ENCODE measurements around the gene ADAMTS8.

The ADAMTS8 gene

GRCh38 chr11:130405428-130405827, 23.0 kb downstream of the ADAMTS8 start:
- Histone ChIP-seq H3K9me2 (replicated peaks; ENCODE audit: insufficient read depth, low read length) (no peaks in the 10 kb centered on the region), H3K27ac (ENCODE audit: low read length) (no peak overlapping the region), H4K20me1 (ENCODE audit: insufficient read depth, low read length) (no peaks in the 10 kb centered on the region), H3K9me3 (replicated peaks; ENCODE audit: insufficient read depth, low read length) (no peaks in the 10 kb centered on the region), H2AFZ (ENCODE audit: low read length) (no peak overlapping the region), H3K27me3 (replicated peaks; ENCODE audit: insufficient read depth, low read length) (no peaks in the 10 kb centered on the region), H3F3A (ENCODE audit: insufficient read depth, low read length) (no peaks in the 10 kb centered on the region), H3K4me2 (ENCODE audit: low read depth, low read length) (no peak overlapping the region), H3K9ac (ENCODE audit: low read length) (no peak overlapping the region), H3K79me2 (ENCODE audit: low read length) (no peaks in the 10 kb centered on the region), H3K4me3 (ENCODE audit: low read length) (no peak overlapping the region), H3K36me3 (replicated peaks; ENCODE audit: insufficient read depth, low read length) (no peaks in the 10 kb centered on the region), H3K4me1 (ENCODE audit: low read length) (no peaks in the 10 kb centered on the region)
- TF ChIP-seq CTCF (IDR thresholded peaks at IDR 0.05; ENCODE audit: low read length) = no peak
- no peak for TF ChIP-seq EZH2 (optimal IDR thresholded peaks at IDR 0.05; ENCODE audit: low read depth, low read length)
- TF ChIP-seq EZH2phosphoT487 (IDR thresholded peaks at IDR 0.05; ENCODE audit: low read length) = no peak
- no peak for DNase-seq

- Histone ChIP-seq H4K20me1 (ENCODE audit: insufficient read depth, low read length) (no peaks in the 10 kb centered on the region), H3F3A (ENCODE audit: insufficient read depth, low read length) (no peaks in the 10 kb centered on the region), H3K9ac (ENCODE audit: low read length) (no peak overlapping the region), H2AFZ (ENCODE audit: low read length) (no peak overlapping the region), H3K9me3 (replicated peaks; ENCODE audit: insufficient read depth, low read length) (no peaks in the 10 kb centered on the region), H3K79me2 (ENCODE audit: low read length) (no peaks in the 10 kb centered on the region), H3K9me2 (replicated peaks; ENCODE audit: insufficient read depth, low read length) (no peaks in the 10 kb centered on the region), H3K4me1 (ENCODE audit: low read length) (no peaks in the 10 kb centered on the region), H3K4me3 (ENCODE audit: low read length) (no peak overlapping the region), H3K27ac (ENCODE audit: low read length) (no peak overlapping the region), H3K36me3 (replicated peaks; ENCODE audit: insufficient read depth, low read length) (no peaks in the 10 kb centered on the region), H3K4me2 (ENCODE audit: low read depth, low read length) (no peak overlapping the region), H3K27me3 (replicated peaks; ENCODE audit: insufficient read depth, low read length) (no peaks in the 10 kb centered on the region)
- no peak for TF ChIP-seq EZH2 (optimal IDR thresholded peaks at IDR 0.05; ENCODE audit: low read depth, low read length)
- no peak for TF ChIP-seq CTCF (IDR thresholded peaks at IDR 0.05; ENCODE audit: low read length)
- TF ChIP-seq EZH2phosphoT487 (IDR thresholded peaks at IDR 0.05; ENCODE audit: low read length) = no peak
- no peak for DNase-seq
Measured at GRCh38 chr11:130404727-130405126, 23.7 kb downstream of the ADAMTS8 start.

GRCh38 chr11:130403967-130404366, 24.4 kb downstream of the ADAMTS8 start:
- Histone ChIP-seq H3K36me3 (replicated peaks; ENCODE audit: insufficient read depth, low read length) (no peaks in the 10 kb centered on the region), H3K27me3 (replicated peaks; ENCODE audit: insufficient read depth, low read length) (no peaks in the 10 kb centered on the region), H3K9me2 (replicated peaks; ENCODE audit: insufficient read depth, low read length) (no peaks in the 10 kb centered on the region), H3K9ac (ENCODE audit: low read length) (no peak overlapping the region), H3K9me3 (replicated peaks; ENCODE audit: insufficient read depth, low read length) (no peaks in the 10 kb centered on the region), H3K4me3 (ENCODE audit: low read length) (no peak overlapping the region), H3F3A (ENCODE audit: insufficient read depth, low read length) (no peaks in the 10 kb centered on the region), H3K4me2 (ENCODE audit: low read depth, low read length) (no peak overlapping the region), H3K27ac (ENCODE audit: low read length) (no peak overlapping the region), H2AFZ (ENCODE audit: low read length) (no peak overlapping the region), H4K20me1 (ENCODE audit: insufficient read depth, low read length) (no peaks in the 10 kb centered on the region), H3K79me2 (ENCODE audit: low read length) (no peaks in the 10 kb centered on the region), H3K4me1 (ENCODE audit: low read length) (no peaks in the 10 kb centered on the region)
- TF ChIP-seq EZH2phosphoT487 (IDR thresholded peaks at IDR 0.05; ENCODE audit: low read length) (no peak), EZH2 (optimal IDR thresholded peaks at IDR 0.05; ENCODE audit: low read depth, low read length) (no peak), CTCF (IDR thresholded peaks at IDR 0.05; ENCODE audit: low read length) (no peak)
- no peak for DNase-seq

All from MM.1S (cell line).